GM21825 (cell line): ENCODE results near the gene ZCCHC3.
A peak's percentile ranks its signal among the peaks of the same experiment; 100 is the strongest.
"Not testable (repeated sequence)": the region's sequence is repeated elsewhere in the genome, so short reads cannot be mapped to it uniquely, and the experiment has no call there.

Experiments
- ATAC-seq: cut with Tn5 transposase; IDR thresholded peaks from one replicate; pipeline ENCODE4 v1.9.1; 2021; ENCODE audit warnings: mild to moderate bottlenecking, moderate library complexity; ENCODE audit not compliant: unreplicated experiment

ZCCHC3 gene

GRCh38 chr20:297098-297924 lies at the start of gene ZCCHC3:
TSS of gene ZCCHC3 (plus strand) at chr20:297570. CDS start at chr20:297587, 17 bp downstream.
- ATAC-seq = peak; percentile 76

GRCh38 chr20:251354-251753 lies 46.0 kb upstream of the ZCCHC3 start:
- no peak for ATAC-seq

GRCh38 chr20:252801-253200 lies 44.6 kb upstream of the ZCCHC3 start:
- ATAC-seq = no peak

- not testable (repeated sequence) for ATAC-seq
Measured at GRCh38 chr20:253447-253846, 43.9 kb upstream of the ZCCHC3 start.

- no peak for ATAC-seq
Measured at GRCh38 chr20:257419-257818, 40.0 kb upstream of the ZCCHC3 start, which contains the start of gene DEFB132. TSS of gene DEFB132 (plus strand) at chr20:257724. CDS start at chr20:257779, 55 bp downstream.

GRCh38 chr20:258269-258858 lies 39.0 kb upstream of the ZCCHC3 start:
- no peak for ATAC-seq

- no peak for ATAC-seq
Measured at GRCh38 chr20:258963-259362, 38.4 kb upstream of the ZCCHC3 start.

- ATAC-seq = no peak
Measured at GRCh38 chr20:259981-260380, 37.4 kb upstream of the ZCCHC3 start.

GRCh38 chr20:263701-264100 lies 33.7 kb upstream of the ZCCHC3 start:
- ATAC-seq = no peak

GRCh38 chr20:266596-267562 lies 30.5 kb upstream of the ZCCHC3 start:
- peak; percentile 85 for ATAC-seq

GRCh38 chr20:270517-270916 lies 26.9 kb upstream of the ZCCHC3 start:
- ATAC-seq = no peak

- ATAC-seq = no peak
Measured at GRCh38 chr20:271069-271468, 26.3 kb upstream of the ZCCHC3 start.

- ATAC-seq = no peak
Measured at GRCh38 chr20:271528-271927, 25.8 kb upstream of the ZCCHC3 start.

GRCh38 chr20:272718-273117 lies 24.7 kb upstream of the ZCCHC3 start:
- no peak for ATAC-seq

- ATAC-seq = no peak
Measured at GRCh38 chr20:273884-274283, 23.5 kb upstream of the ZCCHC3 start.

GRCh38 chr20:275791-276190 lies 21.6 kb upstream of the ZCCHC3 start:
- ATAC-seq = no peak

- no peak for ATAC-seq
Measured at GRCh38 chr20:276620-277495, 20.5 kb upstream of the ZCCHC3 start.

- no peak for ATAC-seq
Measured at GRCh38 chr20:277496-277781, 19.9 kb upstream of the ZCCHC3 start.

GRCh38 chr20:278181-278580 lies 19.2 kb upstream of the ZCCHC3 start:
- ATAC-seq = no peak
